NCI-H460 (cell line): ENCODE data around the gene TMEFF2. TPM values are rescaled to one million over a fixed set of nuclear protein-coding genes. Genes with fewer than 3 reads are reported as not detected.

Experiments
- DNase-seq: peaks from one replicate; pipeline ENCODE4 v3.0.0-alpha.2; 2016; ENCODE audit warnings: low read depth; ENCODE audit errors: extremely low read depth
- polyA plus RNA-seq: library from polyadenylated mRNA; depleted of rRNA; stranded (reverse); fragments of >200 nt; gene quantifications from 2 replicates; pipeline ENCODE4 v1.2.3, GENCODE V29; 2014; cell fraction: nucleus; rRNA removed
- total RNA-seq: library from RNA; depleted of rRNA; stranded (reverse); fragments of >200 nt; shearing (Covaris generic); gene quantifications from 2 replicates; pipeline ENCODE4 v1.2.3, GENCODE V29; 2014; rRNA removed

TMEFF2 gene
- 0.14 TPM in 1 of 2 replicates, not detected in the other for total RNA-seq
- polyA plus RNA-seq: not detected in 2 replicates

GRCh38 chr2:192194866-192195547, at the start of gene TMEFF2:
TSS of gene TMEFF2 (minus strand) at chr2:192194933. CDS start at chr2:192194524, 409 bp downstream.
- DNase-seq: peak; percentile 71

- no peak for DNase-seq
Observed at GRCh38 chr2:192243488-192243887, 48.8 kb upstream of the TMEFF2 start.

GRCh38 chr2:192236136-192236535, 41.4 kb upstream of the TMEFF2 start:
- no peak for DNase-seq

- DNase-seq: no peak
Observed at GRCh38 chr2:192230889-192231453, 36.2 kb upstream of the TMEFF2 start.

GRCh38 chr2:192228685-192229084, 34.0 kb upstream of the TMEFF2 start:
- no peak for DNase-seq

- no peak for DNase-seq
Observed at GRCh38 chr2:192218970-192219369, 24.2 kb upstream of the TMEFF2 start.

- no peak for DNase-seq
Observed at GRCh38 chr2:192218377-192218776, 23.6 kb upstream of the TMEFF2 start.

- no peak for DNase-seq
Observed at GRCh38 chr2:192216336-192216735, 21.6 kb upstream of the TMEFF2 start.

- DNase-seq: no peak
Observed at GRCh38 chr2:192215096-192215877, 20.6 kb upstream of the TMEFF2 start.

GRCh38 chr2:192208848-192209247, 14.1 kb upstream of the TMEFF2 start:
- DNase-seq: no peak

GRCh38 chr2:192206399-192206798, 11.7 kb upstream of the TMEFF2 start:
- no peak for DNase-seq

- DNase-seq: no peak
Observed at GRCh38 chr2:192203876-192204275, 9.1 kb upstream of the TMEFF2 start.

GRCh38 chr2:192202373-192202772, 7.6 kb upstream of the TMEFF2 start:
- no peak for DNase-seq

- no peak for DNase-seq
Observed at GRCh38 chr2:192201116-192201515, 6.4 kb upstream of the TMEFF2 start.

- no peak for DNase-seq
Observed at GRCh38 chr2:192197357-192197756, 2.6 kb upstream of the TMEFF2 start.

- DNase-seq: no peak
Observed at GRCh38 chr2:192196421-192197194, 1.9 kb upstream of the TMEFF2 start.

- no peak for DNase-seq
Observed at GRCh38 chr2:192195548-192196418, 1.1 kb upstream of the TMEFF2 start.

- no peak for DNase-seq
Observed at GRCh38 chr2:192194265-192194865, 368 bp downstream of the TMEFF2 start.

GRCh38 chr2:192190474-192190873, 4.3 kb downstream of the TMEFF2 start:
- peak; percentile 24 for DNase-seq
